AG20443 (cell line): Measurements from ENCODE around the gene RASSF10.
"Not testable (repeated sequence)": the region's sequence is repeated elsewhere in the genome, so short reads cannot be mapped to it uniquely, and the experiment has no call there.

Experiments used
- DNase-seq: peaks from one replicate; pipeline ENCODE4 v3.0.0; 2012; ENCODE audit warnings: low spot score, mixed read lengths

RASSF10 gene

GRCh38 chr11:13026722-13027121 lies 17.6 kb downstream of the RASSF10 start:
- no peak for DNase-seq

GRCh38 chr11:13028322-13028721 lies 19.2 kb downstream of the RASSF10 start:
- no peak for DNase-seq

- no peak for DNase-seq
Observed at GRCh38 chr11:13029872-13030271, 20.8 kb downstream of the RASSF10 start.

- no peak for DNase-seq
Observed at GRCh38 chr11:13030857-13031256, 21.7 kb downstream of the RASSF10 start.

- no peak for DNase-seq
Observed at GRCh38 chr11:13031349-13031748, 22.2 kb downstream of the RASSF10 start.

GRCh38 chr11:13033760-13034533 lies 24.8 kb downstream of the RASSF10 start:
- DNase-seq, result no peak

- no peak for DNase-seq
Observed at GRCh38 chr11:13035711-13036110, 26.6 kb downstream of the RASSF10 start.

- no peak for DNase-seq
Observed at GRCh38 chr11:13036235-13036634, 27.1 kb downstream of the RASSF10 start.

- no peak for DNase-seq
Observed at GRCh38 chr11:13038366-13038765, 29.2 kb downstream of the RASSF10 start.

- DNase-seq, result no peak
Observed at GRCh38 chr11:13039126-13039525, 30.0 kb downstream of the RASSF10 start.

- DNase-seq, result no peak
Observed at GRCh38 chr11:13040969-13041561, 31.9 kb downstream of the RASSF10 start.

- no peak for DNase-seq
Observed at GRCh38 chr11:13042873-13043342, 33.8 kb downstream of the RASSF10 start.

- no peak for DNase-seq
Observed at GRCh38 chr11:13043912-13044628, 35.0 kb downstream of the RASSF10 start.

- not testable (repeated sequence) for DNase-seq
Observed at GRCh38 chr11:13045089-13045488, 36.0 kb downstream of the RASSF10 start.

GRCh38 chr11:13045734-13046133 lies 36.6 kb downstream of the RASSF10 start:
- DNase-seq, result no peak

- DNase-seq, result no peak
Observed at GRCh38 chr11:13046637-13047570, 37.8 kb downstream of the RASSF10 start.

- no peak for DNase-seq
Observed at GRCh38 chr11:13047884-13048283, 38.8 kb downstream of the RASSF10 start.

GRCh38 chr11:13051257-13051656 lies 42.1 kb downstream of the RASSF10 start:
- no peak for DNase-seq

- DNase-seq, result no peak
Observed at GRCh38 chr11:13052130-13052571, 43.0 kb downstream of the RASSF10 start.

- peak; percentile 30 for DNase-seq
Observed at GRCh38 chr11:13053255-13053917, 44.3 kb downstream of the RASSF10 start.

GRCh38 chr11:13054278-13054677 lies 45.2 kb downstream of the RASSF10 start:
- no peak for DNase-seq
